K562 (cell line): ENCODE data around the gene GP1BB. TPM values are rescaled to one million over a fixed set of nuclear protein-coding genes. Genes with fewer than 3 reads are reported as not detected.
A peak's percentile ranks its signal among the peaks of the same experiment; 100 is the strongest.

Experiments used
- ASH1L ChIP-seq: fragments of 450-650 bp; IDR thresholded peaks from 2 replicates; pipeline ENCODE4 v1.6.1; 2018; ENCODE audit warnings: borderline replicate concordance, mild to moderate bottlenecking, low read depth; ENCODE audit not compliant: partially characterized antibody
- ATF2 ChIP-seq: sonication (generic); formaldehyde crosslinking; IDR thresholded peaks from 2 replicates; pipeline ENCODE4 v1.8.1; 2022; ENCODE audit warnings: missing genetic modification reagents
- BRD4 ChIP-seq: fragments of 200-600 bp; sonication (generic); IDR thresholded peaks from 2 replicates; pipeline ENCODE4 v1.6.1; 2017; ENCODE audit warnings: inconsistent platforms
- CHD2 ChIP-seq: IDR thresholded peaks from 2 replicates; pipeline ENCODE4 v1.6.1; 2011; ENCODE audit warnings: low read depth, low read length
- ESRRA ChIP-seq: fragments of 450-650 bp; IDR thresholded peaks from 2 replicates; pipeline ENCODE4 v1.6.1; 2014; ENCODE audit warnings: low read depth, mild to moderate bottlenecking, moderate library complexity, borderline replicate concordance
- EZH2 ChIP-seq: IDR thresholded peaks from 2 replicates; pipeline ENCODE4 v1.6.1; 2012; ENCODE audit warnings: low read depth, mild to moderate bottlenecking, inconsistent platforms, low read length, borderline replicate concordance
- LCOR ChIP-seq: sonication (generic); formaldehyde crosslinking; IDR thresholded peaks from 2 replicates; pipeline ENCODE4 v1.8.0; 2022; ENCODE audit warnings: mild to moderate bottlenecking, missing genetic modification reagents
- LEF1 ChIP-seq: fragments of 450-650 bp; IDR thresholded peaks from 2 replicates; pipeline ENCODE4 v1.6.1; 2016; ENCODE audit warnings: mild to moderate bottlenecking
- MLLT1 ChIP-seq, 2 experiments: fragments of 450-650 bp; IDR thresholded peaks; 2 replicates each; pipeline ENCODE4 v1.6.1; 2016
- NR2C1 ChIP-seq, 2 experiments: fragments of 450-650 bp; IDR thresholded peaks; 2 replicates each; pipeline ENCODE4 v1.6.1; 2017; ENCODE audit warnings: mild to moderate bottlenecking in 2 of 2, antibody characterized with exemption in 1 of 2, inconsistent platforms in 1 of 2, missing compliant biosample characterization in 1 of 2, missing genetic modification characterization in 1 of 2
- SNAPC5 ChIP-seq: fragments of 250-450 bp; sonication (Bioruptor Pico); IDR thresholded peaks from 2 replicates; pipeline ENCODE4 v1.8.0; 2021; ENCODE audit warnings: moderate library complexity, mild to moderate bottlenecking, inconsistent platforms
- ZBTB49 ChIP-seq: sonication (generic); formaldehyde crosslinking; IDR thresholded peaks from 2 replicates; pipeline ENCODE4 v1.8.0; 2022; ENCODE audit warnings: missing genetic modification reagents, mild to moderate bottlenecking, borderline replicate concordance
- ZKSCAN1 ChIP-seq: fragments of 150-350 bp; IDR thresholded peaks from 2 replicates; pipeline ENCODE4 v1.6.1; 2016; ENCODE audit warnings: low read depth, low read length
- ZNF12 ChIP-seq: sonication (generic); formaldehyde crosslinking; IDR thresholded peaks from 2 replicates; pipeline ENCODE4 v1.4.0; 2020; ENCODE audit warnings: mild to moderate bottlenecking, missing genetic modification reagents
- ZNF785 ChIP-seq: fragments of 250-450 bp; sonication (Bioruptor Pico); IDR thresholded peaks from 2 replicates; pipeline ENCODE4 v1.4.0; 2020; ENCODE audit warnings: mild to moderate bottlenecking
- polyA plus RNA-seq, 8 experiments: library from polyadenylated mRNA; depleted of rRNA in 4 of 8; stranded (reverse) in 5 of 8; unstranded in 3 of 8; fragments of >200 nt; fragmentation: Nextera tagmentation in 2 of 8; fragmentation: Illumina TruSeq in 1 of 8; extraction: Ambion mirVana in 2 of 8; extraction: Trizol in 1 of 8; gene quantifications; 2 replicates each; pipeline versions ENCODE4 v1.2.1 to v1.2.3, GENCODE V29; 2011 to 2014; ENCODE audit warnings: inconsistent platforms in 1 of 8, missing spikeins in 1 of 8
- total RNA-seq, 7 experiments: library from RNA; depleted of rRNA in 6 of 7; stranded (reverse); fragments of >200 nt in 6 of 7; fragmentation: Illumina TruSeq in 2 of 7; extraction: Trizol in 2 of 7; gene quantifications; 2 replicates each; pipeline versions ENCODE4 v1.2.1 to v1.2.3, GENCODE V29; 2011 to 2021; ENCODE audit warnings: low replicate concordance in 1 of 7
- TF ChIP-seq, protein P1 (sequence below): fragments of 450-650 bp; IDR thresholded peaks from 2 replicates; pipeline ENCODE4 v1.7.0; 2016; ENCODE audit warnings: borderline replicate concordance
- TF ChIP-seq, protein P2 (sequence below): fragments of 250-450 bp; sonication (Bioruptor Pico); IDR thresholded peaks from 2 replicates; pipeline ENCODE4 v1.8.0; 2021; ENCODE audit warnings: mild to moderate bottlenecking, moderate library complexity

The GP1BB gene
- total and polyA plus RNA-seq, 9 of the 15 experiments (the other 6 are each of a cell fraction or from before 2014, with no cell fraction given), result 0.69 to 162 (median 2.8) TPM

- TF ChIP-seq LCOR (CRISPR knock-in tag), result no peak
- no peak for TF ChIP-seq MLLT1 (IDR thresholded peaks at IDR 0.05)
- TF ChIP-seq EZH2, result no peak
- no peak for TF ChIP-seq ASH1L
- TF ChIP-seq ZNF785, result no peak
- peak; percentile 22; the same call in 1 of the 2 replicates for TF ChIP-seq BRD4
- no peak for TF ChIP-seq CHD2
- TF ChIP-seq SNAPC5, result no peak
- TF ChIP-seq ZKSCAN1, result no peak
- TF ChIP-seq ZNF12 (CRISPR knock-in tag), result no peak
- no peak; the same call in 1 of the 2 replicates for TF ChIP-seq NR2C1 (IDR thresholded peaks at IDR 0.05)
- peak; percentile 74 for TF ChIP-seq NR2C1 (tag; IDR thresholded peaks at IDR 0.05)
- no peak for TF ChIP-seq ATF2
- TF ChIP-seq ESRRA, result no peak
- TF ChIP-seq, protein P1, sequence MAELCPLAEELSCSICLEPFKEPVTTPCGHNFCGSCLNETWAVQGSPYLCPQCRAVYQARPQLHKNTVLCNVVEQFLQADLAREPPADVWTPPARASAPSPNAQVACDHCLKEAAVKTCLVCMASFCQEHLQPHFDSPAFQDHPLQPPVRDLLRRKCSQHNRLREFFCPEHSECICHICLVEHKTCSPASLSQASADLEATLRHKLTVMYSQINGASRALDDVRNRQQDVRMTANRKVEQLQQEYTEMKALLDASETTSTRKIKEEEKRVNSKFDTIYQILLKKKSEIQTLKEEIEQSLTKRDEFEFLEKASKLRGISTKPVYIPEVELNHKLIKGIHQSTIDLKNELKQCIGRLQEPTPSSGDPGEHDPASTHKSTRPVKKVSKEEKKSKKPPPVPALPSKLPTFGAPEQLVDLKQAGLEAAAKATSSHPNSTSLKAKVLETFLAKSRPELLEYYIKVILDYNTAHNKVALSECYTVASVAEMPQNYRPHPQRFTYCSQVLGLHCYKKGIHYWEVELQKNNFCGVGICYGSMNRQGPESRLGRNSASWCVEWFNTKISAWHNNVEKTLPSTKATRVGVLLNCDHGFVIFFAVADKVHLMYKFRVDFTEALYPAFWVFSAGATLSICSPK, result peak; percentile 44; the same call in 1 of the 2 replicates
- TF ChIP-seq ZBTB49, result no peak
- TF ChIP-seq, protein P2, sequence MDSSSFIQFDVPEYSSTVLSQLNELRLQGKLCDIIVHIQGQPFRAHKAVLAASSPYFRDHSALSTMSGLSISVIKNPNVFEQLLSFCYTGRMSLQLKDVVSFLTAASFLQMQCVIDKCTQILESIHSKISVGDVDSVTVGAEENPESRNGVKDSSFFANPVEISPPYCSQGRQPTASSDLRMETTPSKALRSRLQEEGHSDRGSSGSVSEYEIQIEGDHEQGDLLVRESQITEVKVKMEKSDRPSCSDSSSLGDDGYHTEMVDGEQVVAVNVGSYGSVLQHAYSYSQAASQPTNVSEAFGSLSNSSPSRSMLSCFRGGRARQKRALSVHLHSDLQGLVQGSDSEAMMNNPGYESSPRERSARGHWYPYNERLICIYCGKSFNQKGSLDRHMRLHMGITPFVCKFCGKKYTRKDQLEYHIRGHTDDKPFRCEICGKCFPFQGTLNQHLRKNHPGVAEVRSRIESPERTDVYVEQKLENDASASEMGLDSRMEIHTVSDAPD (CRISPR knock-in tag), result 0 out of 2 replicates have a peak, but pooled peaks have one; percentile 0
- TF ChIP-seq LEF1, result peak; percentile 70; the same call in 1 of the 2 replicates
Measured at GRCh38 chr22:19680911-19681862, 42.2 kb upstream of the GP1BB start (continued).
